Thyroid gland (tissue), 4 donors: Measurements from ENCODE around the gene PLEKHJ1.

ENCODE experiments used
- POLR2A ChIP-seq, 2 donors: fragments of 450-650 bp; IDR thresholded peaks; one replicate each; pipeline ENCODE4 v1.6.1; 2017; ENCODE audit warnings: antibody characterized with exemption in 2 of 2, mild to moderate bottlenecking in 2 of 2, moderate library complexity in 1 of 2
- TF ChIP-seq, protein P1 (sequence below), 6 experiments: fragments of 200-600 bp in 3 of 6; fragments of 450-650 bp in 3 of 6; sonication (generic) in 3 of 6; IDR thresholded peaks; one replicate each; pipeline ENCODE4 v1.5.1; 2016 to 2019; ENCODE audit warnings: antibody characterized with exemption in 6 of 6, mild to moderate bottlenecking in 2 of 6, inconsistent platforms in 1 of 6, moderate library complexity in 1 of 6

DNA sequence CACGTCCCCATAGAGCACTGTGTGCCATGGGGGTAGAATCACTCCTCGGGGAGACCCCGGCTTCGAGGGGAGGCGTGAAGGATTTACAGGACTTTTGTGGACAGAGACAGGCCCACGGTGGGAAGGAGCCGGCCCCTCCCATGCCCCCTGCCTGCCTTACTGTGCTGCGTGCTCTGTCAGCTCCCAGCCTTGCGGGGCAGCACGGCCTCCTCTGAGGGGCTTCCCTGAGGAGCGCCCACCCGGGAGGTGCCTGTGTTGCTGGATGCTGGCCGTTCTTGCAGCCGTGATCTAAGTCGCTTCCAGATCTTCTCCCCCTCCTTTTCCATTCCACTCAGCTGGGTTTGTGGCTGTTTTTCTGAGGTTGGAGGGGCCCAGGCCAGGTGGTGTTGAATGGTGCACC is 29.1 kb downstream of the PLEKHJ1 start:
- TF ChIP-seq POLR2A (IDR thresholded peaks at IDR 0.05), result no peak
- TF ChIP-seq, protein P1, sequence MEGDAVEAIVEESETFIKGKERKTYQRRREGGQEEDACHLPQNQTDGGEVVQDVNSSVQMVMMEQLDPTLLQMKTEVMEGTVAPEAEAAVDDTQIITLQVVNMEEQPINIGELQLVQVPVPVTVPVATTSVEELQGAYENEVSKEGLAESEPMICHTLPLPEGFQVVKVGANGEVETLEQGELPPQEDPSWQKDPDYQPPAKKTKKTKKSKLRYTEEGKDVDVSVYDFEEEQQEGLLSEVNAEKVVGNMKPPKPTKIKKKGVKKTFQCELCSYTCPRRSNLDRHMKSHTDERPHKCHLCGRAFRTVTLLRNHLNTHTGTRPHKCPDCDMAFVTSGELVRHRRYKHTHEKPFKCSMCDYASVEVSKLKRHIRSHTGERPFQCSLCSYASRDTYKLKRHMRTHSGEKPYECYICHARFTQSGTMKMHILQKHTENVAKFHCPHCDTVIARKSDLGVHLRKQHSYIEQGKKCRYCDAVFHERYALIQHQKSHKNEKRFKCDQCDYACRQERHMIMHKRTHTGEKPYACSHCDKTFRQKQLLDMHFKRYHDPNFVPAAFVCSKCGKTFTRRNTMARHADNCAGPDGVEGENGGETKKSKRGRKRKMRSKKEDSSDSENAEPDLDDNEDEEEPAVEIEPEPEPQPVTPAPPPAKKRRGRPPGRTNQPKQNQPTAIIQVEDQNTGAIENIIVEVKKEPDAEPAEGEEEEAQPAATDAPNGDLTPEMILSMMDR (IDR thresholded peaks at IDR 0.05), result no peak
